ENCODE results near the gene C10orf90.

The C10orf90 gene

DNA sequence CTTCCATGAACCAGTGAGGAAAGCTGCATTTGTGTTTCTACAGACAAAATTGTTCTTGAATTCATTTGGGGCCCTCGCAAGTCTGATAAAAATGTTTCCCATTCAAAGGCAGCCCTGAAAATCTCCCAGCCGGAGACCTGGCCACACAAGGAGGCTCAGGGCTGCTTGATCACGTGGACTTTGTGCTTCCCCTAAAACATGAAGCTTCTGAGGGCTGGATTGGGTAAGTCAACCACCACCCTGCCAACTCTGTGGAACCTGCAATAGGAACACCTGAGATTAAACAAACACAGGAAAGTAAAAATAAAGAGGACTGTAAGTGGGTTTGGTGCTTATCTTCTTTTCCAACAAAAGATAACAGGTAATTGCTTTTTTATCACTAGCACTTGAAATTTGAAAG lies 133.8 kb downstream of the C10orf90 start:
- DNase-seq (ENCODE audit: low read depth): no peak

DNA sequence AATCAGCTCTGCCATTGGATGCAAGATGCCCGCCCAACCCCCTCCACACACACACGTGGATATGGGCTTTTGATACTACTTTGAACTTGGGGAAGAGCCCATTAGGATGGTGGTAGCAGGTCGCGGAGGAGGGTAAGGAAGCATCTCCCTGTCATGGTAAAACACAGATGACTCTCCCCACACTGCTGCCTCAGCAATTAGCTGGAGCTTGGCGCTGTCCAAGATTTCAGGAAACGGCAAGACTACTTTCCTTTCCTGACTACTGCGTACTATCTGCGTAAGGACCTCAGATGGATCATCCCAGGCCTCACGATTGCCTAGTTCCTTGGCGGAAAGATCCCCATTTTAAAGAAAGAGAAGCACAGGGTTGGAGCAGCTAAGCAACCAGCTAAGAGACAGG lies 134.3 kb downstream of the C10orf90 start:
- no peak for DNase-seq (ENCODE audit: low read depth)

DNA sequence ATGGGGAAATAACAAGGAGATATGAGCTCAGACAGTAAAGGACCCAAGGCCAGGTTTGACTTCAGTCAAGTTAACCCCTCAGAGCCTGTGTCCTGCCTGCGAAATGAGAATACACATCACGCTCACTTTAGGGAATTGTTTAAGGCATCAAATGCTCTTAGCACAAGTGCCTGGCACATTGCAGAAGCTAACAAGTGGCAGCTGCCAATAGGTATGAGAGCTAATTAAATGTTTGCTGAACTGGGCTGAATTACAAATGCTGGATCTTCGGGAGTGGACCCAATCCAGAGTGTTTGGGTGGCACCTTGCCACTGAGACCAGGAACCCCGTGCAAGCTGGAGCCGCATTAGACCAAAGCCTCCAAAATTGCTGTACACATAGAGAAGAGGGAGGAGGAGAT lies 136.8 kb downstream of the C10orf90 start:
- DNase-seq (ENCODE audit: low read depth): no peak

DNA sequence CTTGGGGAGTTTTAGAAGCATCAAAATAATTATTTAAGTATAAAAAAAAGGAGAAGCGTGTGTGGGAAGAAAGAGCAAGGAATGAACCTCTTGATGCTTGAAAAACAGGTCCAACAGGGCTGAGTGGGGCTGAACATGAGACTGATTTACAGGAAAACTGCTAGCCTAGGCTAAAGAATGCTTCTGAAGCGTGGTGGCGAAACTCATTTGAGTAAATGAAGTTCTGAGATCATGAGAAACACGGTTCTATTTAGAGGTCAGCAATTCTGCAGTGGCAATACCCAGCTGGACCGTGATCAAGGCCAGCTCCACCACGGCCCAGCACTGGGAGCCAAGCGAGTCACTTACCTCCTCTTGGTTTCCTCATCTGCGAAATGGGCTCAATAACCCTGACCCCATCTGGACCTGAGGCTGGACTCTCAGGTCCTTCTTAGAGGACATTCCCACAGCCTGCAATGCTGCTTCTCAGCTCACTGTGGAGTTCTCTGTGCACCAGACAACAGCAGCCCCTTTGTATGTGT lies 142.1 kb downstream of the C10orf90 start:
- DNase-seq (ENCODE audit: low read depth): no peak

- no peak for DNase-seq (ENCODE audit: low read depth)
These were observed 142.7 kb downstream of the C10orf90 start for GRCh38 chr10:126527645-126528314.

DNA sequence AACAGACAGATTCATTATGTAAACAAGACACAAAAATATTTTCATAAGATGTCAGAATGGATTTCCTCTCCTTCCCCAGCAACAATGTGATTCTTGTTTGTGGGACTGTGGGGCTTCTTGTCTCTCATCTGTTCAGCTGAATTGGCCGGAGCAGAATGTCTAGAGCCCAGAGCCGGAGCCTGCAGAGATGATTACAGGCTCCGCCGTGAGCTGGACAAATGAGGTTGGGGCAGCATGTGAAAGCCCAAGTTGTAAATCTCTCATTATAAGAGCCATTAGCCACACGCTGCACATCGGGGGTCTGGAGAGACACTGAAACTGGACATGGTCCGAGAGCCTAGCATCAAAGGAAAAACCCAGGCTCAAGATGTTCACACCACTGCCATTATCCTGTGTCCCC lies 145.2 kb downstream of the C10orf90 start:
- DNase-seq (ENCODE audit: low read depth): no peak

DNA sequence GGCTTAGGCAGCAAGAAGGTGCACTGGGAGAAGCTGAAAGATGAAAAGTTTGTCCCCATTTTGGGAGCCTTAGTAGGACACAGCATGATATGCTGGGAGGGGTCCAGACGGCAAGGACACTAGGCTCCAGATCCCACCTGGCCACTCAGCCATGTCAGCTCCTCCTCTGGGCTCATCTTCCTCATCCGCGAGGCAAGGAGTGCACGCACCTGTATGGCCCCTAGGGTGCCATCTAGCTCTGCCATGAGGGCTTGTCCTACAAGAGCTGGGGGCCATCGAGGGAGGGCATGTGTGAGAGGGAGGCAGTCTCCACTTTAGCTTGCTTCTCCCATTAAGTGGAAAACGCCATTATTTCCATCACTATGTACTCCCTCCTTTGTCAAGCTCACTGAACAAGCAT lies 146.0 kb downstream of the C10orf90 start:
- DNase-seq (ENCODE audit: low read depth): no peak

DNA sequence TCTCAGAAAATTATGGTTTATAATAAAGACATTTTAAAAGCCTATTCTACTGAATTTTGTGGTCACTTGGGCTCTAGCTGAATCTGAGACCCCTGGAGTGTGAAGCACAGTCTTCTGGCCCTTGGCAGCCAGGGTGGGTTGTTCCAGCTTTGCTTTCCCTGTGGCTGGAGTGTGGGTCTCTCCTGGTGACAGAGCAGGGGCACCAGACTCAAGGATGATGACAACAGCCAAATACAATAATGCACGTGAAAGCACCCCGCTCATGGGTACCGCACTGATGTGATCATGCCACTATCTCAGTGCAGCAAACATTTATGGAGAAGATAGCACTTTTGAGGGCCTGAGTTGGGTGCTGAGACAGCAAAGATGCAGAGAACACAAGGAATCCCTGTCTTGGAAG lies 147.4 kb downstream of the C10orf90 start:
- DNase-seq (ENCODE audit: low read depth): no peak

GRCh38 chr10:126521399-126521798 lies 149.1 kb downstream of the C10orf90 start:
- no peak for DNase-seq (ENCODE audit: low read depth)

DNA sequence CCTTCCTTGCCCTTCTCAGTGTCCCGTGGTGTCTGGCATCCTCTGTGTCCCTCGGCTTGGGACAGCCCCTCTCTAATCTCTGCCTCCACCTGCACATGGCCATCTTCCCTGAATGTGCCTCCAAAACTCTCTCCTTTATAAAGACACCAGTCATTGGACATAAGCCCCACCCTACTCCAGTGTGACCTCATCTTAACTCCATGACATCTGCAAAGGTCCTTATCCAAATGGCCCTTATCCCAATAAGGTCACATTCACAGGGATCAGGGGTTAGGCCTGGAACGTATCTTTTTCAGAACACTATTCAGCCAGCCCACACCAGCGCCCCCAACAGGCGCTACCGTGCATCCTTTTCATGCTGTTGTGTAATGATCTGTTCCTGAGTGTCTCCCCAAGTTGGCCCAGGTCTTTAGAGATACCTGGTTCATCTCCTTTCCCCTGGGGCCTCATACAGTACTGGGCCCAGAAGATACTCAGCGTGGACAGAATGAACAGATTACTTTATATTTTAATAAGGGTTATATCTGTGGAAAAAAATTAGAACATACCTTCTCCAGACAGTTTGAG lies 149.7 kb downstream of the C10orf90 start:
- no peak for DNase-seq (ENCODE audit: low read depth)

DNA sequence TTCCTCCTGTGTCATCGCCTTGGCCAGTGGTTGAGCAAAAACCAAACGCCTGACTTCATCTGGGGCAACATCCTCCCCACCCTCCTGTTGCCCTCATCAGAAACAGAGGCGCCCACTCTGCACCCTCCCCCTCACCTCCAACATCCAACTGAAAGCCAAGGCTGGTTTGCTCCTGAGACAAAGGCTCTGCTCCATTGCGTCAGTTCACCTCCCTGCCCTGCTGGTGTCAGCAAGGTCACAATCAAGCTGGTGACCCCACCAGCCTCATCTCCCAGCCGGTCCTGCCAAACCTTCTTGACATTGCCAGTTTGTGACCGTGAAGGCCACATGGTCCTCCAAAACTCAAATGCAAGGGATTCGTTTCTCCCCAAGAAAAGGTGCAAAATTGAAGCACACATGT lies 150.5 kb downstream of the C10orf90 start:
- DNase-seq (ENCODE audit: low read depth): no peak

GRCh38 chr10:126519185-126519584 lies 151.3 kb downstream of the C10orf90 start:
- DNase-seq (ENCODE audit: low read depth): no peak

- DNase-seq (ENCODE audit: low read depth): no peak
These were observed 152.0 kb downstream of the C10orf90 start for GRCh38 chr10:126518218-126519080.

GRCh38 chr10:126516515-126516914 lies 154.0 kb downstream of the C10orf90 start:
- DNase-seq (ENCODE audit: low read depth): no peak

DNA sequence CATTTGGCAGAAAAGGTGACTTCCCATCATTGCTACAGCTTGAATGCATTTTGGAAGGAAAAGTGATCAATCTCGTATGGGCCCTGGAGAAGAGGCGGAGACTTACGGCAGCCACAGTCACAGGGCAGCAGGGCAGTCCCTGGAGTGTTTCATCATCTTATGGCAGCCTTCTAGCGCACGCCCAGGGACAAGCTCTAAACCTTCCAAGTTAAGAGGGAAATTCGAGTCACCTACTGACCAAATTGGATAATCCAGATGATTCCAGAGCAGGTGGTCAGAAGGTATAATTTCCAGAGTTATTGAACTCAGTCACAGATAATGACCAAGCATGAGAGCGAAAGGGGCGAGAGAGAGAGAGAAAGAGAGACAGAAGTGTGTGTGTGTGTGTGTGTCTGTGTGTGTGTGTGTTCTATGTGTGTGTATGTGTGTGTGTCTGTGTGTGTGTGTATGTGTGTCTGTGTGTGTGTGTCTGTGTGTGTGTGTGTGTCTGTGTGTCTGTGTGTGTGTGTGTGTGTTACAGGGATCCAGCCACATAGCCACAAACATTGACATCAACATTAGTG lies 158.5 kb downstream of the C10orf90 start:
- DNase-seq (ENCODE audit: low read depth): no peak

- DNase-seq (ENCODE audit: low read depth): no peak
These were observed 161.3 kb downstream of the C10orf90 start for GRCh38 chr10:126509182-126509581.

DNA sequence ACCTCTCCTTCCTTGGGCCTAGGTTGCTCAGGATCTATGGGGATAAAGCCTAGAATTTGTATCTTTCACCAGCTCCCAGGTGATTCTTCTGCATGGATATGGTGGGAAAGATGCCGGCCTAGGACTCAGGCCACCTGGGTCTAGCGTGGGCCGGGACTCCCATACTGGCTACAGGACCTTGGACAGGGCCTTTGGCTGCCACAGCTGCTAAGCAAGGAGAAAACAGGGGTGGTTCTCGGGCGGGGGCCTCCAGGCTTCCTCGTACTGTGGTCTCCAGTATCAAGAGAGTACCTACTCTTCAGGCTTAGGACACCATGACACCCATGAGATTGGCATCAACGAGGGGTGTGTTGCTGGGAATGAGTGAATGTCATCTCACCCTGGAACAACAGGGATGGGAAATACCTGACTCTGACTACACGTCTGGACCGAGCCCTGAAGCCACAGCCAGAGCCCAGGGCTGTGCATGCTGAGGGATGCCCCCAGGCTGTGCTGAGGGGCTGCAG lies 161.9 kb downstream of the C10orf90 start:
- no peak for DNase-seq (ENCODE audit: low read depth)

GRCh38 chr10:126504761-126505112 lies 165.8 kb downstream of the C10orf90 start:
- no peak for DNase-seq (ENCODE audit: low read depth)

DNA sequence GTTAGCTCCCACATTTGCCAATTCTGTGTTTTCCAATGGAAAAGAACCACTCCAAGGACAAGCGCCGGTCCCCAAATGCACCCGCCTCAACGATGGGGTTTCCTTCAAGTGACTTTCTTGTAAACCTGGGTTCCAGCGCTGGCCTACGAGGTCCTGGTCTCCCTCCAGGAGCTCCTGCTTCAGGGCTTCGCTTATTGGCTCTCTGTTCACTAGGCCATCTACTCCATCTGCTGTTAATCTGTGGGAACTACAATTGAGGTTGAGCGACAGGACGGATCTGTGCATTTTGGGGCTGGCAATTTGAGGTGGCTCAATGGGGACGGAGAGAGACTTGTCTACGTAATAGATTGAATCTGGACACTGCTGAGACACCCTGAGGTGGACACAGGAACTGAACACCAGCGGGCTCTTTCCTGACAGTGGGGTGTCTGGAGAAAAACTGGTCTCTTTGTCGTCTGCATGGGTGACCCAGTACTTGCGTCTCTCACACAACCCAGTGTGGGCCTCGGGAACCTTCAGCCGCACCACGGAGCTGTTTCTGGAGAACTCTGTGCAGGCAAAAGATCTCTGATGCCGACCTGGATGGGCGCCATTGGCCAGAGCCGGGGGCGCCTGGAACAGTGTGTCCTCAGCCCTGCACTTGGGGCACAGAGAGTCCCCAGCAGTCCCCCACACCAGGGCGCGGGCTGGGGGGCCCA lies 166.3 kb downstream of the C10orf90 start:
- no peak for DNase-seq (ENCODE audit: low read depth)

DNA sequence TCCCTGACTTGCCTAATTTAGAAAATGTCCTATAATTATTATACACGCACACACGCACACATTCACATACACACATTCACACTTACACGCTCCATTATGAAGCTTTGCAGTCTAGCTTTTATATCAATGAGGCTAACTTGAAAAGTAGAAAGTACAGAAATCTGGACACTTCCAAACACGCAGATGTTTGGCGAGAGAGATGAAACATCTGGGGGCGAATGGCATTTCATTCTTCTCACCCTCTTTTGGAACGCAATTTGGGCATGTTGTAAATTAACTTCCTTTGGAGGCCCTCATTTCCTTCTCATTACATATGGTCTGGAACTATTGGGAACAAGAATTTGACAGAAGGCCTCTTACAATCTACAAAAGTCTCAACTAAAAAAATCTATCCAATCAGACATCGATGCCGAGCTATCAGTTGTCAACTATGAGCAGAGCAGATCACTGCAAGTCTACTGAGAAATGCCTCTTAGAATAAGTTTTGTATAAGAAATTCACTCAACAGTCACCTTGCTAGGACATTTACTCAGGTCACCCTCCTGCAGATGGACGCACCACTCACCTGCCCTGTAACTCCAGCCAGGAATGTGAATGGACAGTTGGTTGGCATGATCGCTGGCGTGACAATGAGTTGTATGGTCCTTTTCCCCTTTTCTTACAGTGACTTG lies 167.0 kb downstream of the C10orf90 start:
- DNase-seq (ENCODE audit: low read depth): no peak

DNA sequence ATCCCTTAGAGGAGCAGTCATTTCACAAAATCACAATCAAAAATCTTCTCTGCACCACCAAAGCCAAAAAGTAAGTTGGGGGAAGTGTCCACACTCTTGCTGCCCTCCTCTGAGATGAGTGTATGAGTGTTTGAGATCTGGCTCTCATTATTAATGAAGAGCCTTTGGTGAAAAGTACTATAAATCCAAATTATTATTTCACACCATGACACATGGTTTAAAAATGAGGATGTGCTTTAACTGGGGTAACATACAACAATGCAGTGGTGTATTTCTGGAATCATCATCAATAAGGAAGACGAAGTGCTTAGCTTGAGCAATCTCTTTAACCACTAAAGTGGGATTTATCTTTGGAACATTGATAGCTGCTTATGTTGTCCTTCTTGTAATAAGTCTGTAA lies 168.1 kb downstream of the C10orf90 start:
- DNase-seq (ENCODE audit: low read depth): no peak

Measured in activated T-cell treated with anti-CD3 and anti-CD28 coated beads for 1 hour (primary cell).